Ascending aorta (tissue), 2 donors: ENCODE measurements around the gene TRIM25. TPM values are rescaled to one million over a fixed set of nuclear protein-coding genes. Genes with fewer than 3 reads are reported as not detected.

ENCODE experiments used
- DNase-seq, 2 donors: peaks; one replicate each; pipeline ENCODE4 v3.0.0-alpha.2; 2019; ENCODE audit warnings: low spot score in 2 of 2
- H3K27ac ChIP-seq, 2 donors: fragments of 200-600 bp; sonication (generic); one replicate each; pipeline ENCODE4 v1.5.1; 2016 to 2017; ENCODE audit warnings: mild to moderate bottlenecking in 1 of 2
- H3K27me3 ChIP-seq: fragments of 200-600 bp; sonication (generic); one replicate; pipeline ENCODE4 v1.5.1; 2017
- H3K36me3 ChIP-seq, 2 donors: fragments of 200-600 bp; sonication (generic); one replicate each; pipeline ENCODE4 v1.5.1; 2016
- H3K4me1 ChIP-seq, 2 donors: fragments of 200-600 bp; sonication (generic); one replicate each; pipeline ENCODE4 v1.5.1; 2016 to 2017; ENCODE audit warnings: mild to moderate bottlenecking in 1 of 2
- H3K4me3 ChIP-seq, 2 donors: fragments of 200-600 bp; sonication (generic); one replicate each; pipeline ENCODE4 v1.5.1; 2016 to 2017; ENCODE audit warnings: mild to moderate bottlenecking in 1 of 2
- H3K9me3 ChIP-seq, 2 donors: fragments of 200-600 bp; sonication (generic); one replicate each; pipeline ENCODE4 v1.5.1; 2016
- intact Hi-C: fragments of 100-400 bp; cut with DNase I; formaldehyde crosslinking; loops from one replicate; pipeline ENCODE4 v1.15.1; 2023
- total RNA-seq: library from RNA; depleted of rRNA; stranded (reverse); fragments of >200 nt; gene quantifications from one replicate; pipeline ENCODE4 v1.1.0, GENCODE V29; 2016
- TF ChIP-seq, protein P1 (sequence below), 3 experiments: fragments of 200-600 bp in 2 of 3; fragments of 450-650 bp in 1 of 3; sonication (generic) in 2 of 3; IDR thresholded peaks; one replicate each; pipeline ENCODE4 v1.5.1; 2016 to 2019; ENCODE audit warnings: antibody characterized with exemption in 3 of 3, mild to moderate bottlenecking in 1 of 3, moderate library complexity in 1 of 3

Gene TRIM25
- total RNA-seq, 1 donor from 2014 or later: 65.3 TPM

DNA sequence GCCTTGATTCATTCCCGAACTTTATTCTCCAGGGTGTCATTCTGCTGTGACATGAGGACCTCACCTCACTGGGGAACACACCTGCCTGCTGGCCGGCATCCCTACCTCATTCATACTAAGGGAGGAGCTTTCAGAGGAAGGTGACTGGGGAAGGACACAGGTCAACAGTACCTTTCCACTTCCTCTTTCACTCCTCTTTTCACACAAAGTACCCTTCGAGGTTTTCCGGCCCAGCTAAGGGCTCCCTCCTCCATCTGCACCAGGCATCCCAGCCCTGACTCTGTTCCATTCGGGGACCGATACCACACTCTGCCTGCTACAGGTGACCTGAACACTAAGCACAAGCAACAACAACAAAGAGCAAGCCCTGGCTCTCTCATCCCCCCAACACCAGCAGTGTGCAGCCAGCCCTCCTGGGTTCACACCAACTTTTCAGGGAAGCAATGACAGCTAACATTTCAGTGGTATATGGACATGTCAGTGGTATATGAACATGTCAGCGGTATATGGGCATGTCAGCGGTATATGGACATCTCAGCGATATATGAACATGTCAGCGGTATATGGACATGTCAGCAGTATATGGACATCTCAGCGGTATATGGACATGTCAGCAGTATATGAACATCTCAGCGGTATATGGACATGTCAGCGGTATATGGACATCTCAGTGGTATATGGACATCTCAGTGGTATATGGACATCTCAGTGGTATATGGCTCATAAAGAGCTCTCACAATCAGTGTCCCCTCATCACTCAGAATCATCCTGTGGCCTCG lies 16.0 kb downstream of the TRIM25 start:
- no peaks in the 10 kb centered on the region for H3K27me3 ChIP-seq
- peaks cover 68 to 89% of the 10 kb centered on the region in 2 donors for H3K36me3 ChIP-seq
- peak in 1 of 2 donors; percentile 40 for DNase-seq
- TF ChIP-seq, protein P1, sequence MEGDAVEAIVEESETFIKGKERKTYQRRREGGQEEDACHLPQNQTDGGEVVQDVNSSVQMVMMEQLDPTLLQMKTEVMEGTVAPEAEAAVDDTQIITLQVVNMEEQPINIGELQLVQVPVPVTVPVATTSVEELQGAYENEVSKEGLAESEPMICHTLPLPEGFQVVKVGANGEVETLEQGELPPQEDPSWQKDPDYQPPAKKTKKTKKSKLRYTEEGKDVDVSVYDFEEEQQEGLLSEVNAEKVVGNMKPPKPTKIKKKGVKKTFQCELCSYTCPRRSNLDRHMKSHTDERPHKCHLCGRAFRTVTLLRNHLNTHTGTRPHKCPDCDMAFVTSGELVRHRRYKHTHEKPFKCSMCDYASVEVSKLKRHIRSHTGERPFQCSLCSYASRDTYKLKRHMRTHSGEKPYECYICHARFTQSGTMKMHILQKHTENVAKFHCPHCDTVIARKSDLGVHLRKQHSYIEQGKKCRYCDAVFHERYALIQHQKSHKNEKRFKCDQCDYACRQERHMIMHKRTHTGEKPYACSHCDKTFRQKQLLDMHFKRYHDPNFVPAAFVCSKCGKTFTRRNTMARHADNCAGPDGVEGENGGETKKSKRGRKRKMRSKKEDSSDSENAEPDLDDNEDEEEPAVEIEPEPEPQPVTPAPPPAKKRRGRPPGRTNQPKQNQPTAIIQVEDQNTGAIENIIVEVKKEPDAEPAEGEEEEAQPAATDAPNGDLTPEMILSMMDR (IDR thresholded peaks at IDR 0.05): no peak
- H3K4me1 ChIP-seq: no peaks in the 10 kb centered on the region
- intact Hi-C loops: no loop called here
- H3K27ac ChIP-seq: no peak overlapping the region
- H3K9me3 ChIP-seq: no peaks in the 10 kb centered on the region
- no peak overlapping the region for H3K4me3 ChIP-seq

GRCh38 chr17:56896968-56897359 lies 16.9 kb downstream of the TRIM25 start:
- Histone ChIP-seq H3K27ac (no peak overlapping the region), H3K36me3 (peaks cover 65 to 87% of the 10 kb centered on the region in 2 donors), H3K27me3 (no peaks in the 10 kb centered on the region), H3K9me3 (no peaks in the 10 kb centered on the region), H3K4me1 (no peaks in the 10 kb centered on the region), H3K4me3 (no peak overlapping the region)
- peak in 1 of 2 donors; percentile 27 for DNase-seq
- TF ChIP-seq, protein P1 (IDR thresholded peaks at IDR 0.05): no peak
- intact Hi-C loops: no loop called here

GRCh38 chr17:56896217-56896967 lies 17.5 kb downstream of the TRIM25 start:
- Histone ChIP-seq H3K36me3 (peaks cover 60 to 88% of the 10 kb centered on the region in 2 donors), H3K4me1 (no peaks in the 10 kb centered on the region), H3K4me3 (no peak overlapping the region), H3K27me3 (no peaks in the 10 kb centered on the region), H3K9me3 (no peaks in the 10 kb centered on the region), H3K27ac (no peak overlapping the region)
- TF ChIP-seq, protein P1 (IDR thresholded peaks at IDR 0.05): no peak
- no peak for DNase-seq
- intact Hi-C loops: no loop called here

- TF ChIP-seq, protein P1 (IDR thresholded peaks at IDR 0.05): no peak
- peaks cover 56 to 89% of the 10 kb centered on the region in 2 donors for H3K36me3 ChIP-seq
- no peaks in the 10 kb centered on the region for H3K9me3 ChIP-seq
- H3K27me3 ChIP-seq: no peaks in the 10 kb centered on the region
- no peak for DNase-seq
- no peak overlapping the region for H3K27ac ChIP-seq
- intact Hi-C loops: no loop called here
- no peaks in the 10 kb centered on the region for H3K4me1 ChIP-seq
- no peak overlapping the region for H3K4me3 ChIP-seq
Observed at GRCh38 chr17:56894859-56895455, 18.9 kb downstream of the TRIM25 start.

DNA sequence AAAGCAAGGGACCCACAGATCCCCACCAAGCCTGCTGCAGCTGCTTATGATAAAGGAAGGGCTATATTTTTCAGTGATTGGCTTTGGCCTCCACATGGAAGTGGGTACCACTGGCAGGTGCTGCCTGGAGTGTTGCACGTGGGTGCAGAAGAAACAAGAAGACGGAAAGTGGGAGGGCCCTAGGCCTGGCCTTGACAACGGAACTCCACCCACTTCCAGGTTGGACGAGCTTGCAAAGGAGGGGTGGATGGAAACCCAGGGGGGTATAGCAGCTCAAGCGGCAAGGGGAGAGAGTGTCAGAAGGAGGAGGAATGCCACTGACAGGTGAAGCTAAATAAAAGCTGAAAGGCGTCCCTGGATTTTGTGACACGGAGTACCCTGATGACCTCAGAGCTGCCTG lies 20.3 kb downstream of the TRIM25 start:
- intact Hi-C loops: loop anchor here (2.0 kb wide), 1 partner anchor 47 kb away; no protein-coding TSS in a partner anchor
- TF ChIP-seq, protein P1 (IDR thresholded peaks at IDR 0.05): no peak
- Histone ChIP-seq H3K36me3 (peaks cover 50 to 89% of the 10 kb centered on the region in 2 donors), H3K4me1 (no peaks in the 10 kb centered on the region), H3K27me3 (no peaks in the 10 kb centered on the region), H3K9me3 (no peaks in the 10 kb centered on the region), H3K4me3 (no peak overlapping the region), H3K27ac (no peak overlapping the region)
- DNase-seq: no peak
